Breast epithelium (tissue), 3 donors: Measurements from ENCODE around the gene CTNND2.

ENCODE experiments used
- POLR2A ChIP-seq: fragments of 450-650 bp; IDR thresholded peaks from one replicate; pipeline ENCODE4 v1.6.1; 2016; ENCODE audit warnings: antibody characterized with exemption, mild to moderate bottlenecking, moderate library complexity
- POLR2AphosphoS5 ChIP-seq, 3 donors: sonication (generic); formaldehyde crosslinking; IDR thresholded peaks; one replicate each; pipeline ENCODE4 v1.6.1; 2017; ENCODE audit warnings: antibody characterized with exemption in 3 of 3
- TF ChIP-seq, protein P1 (sequence below), 3 donors: fragments of 450-650 bp; IDR thresholded peaks; one replicate each; pipeline ENCODE4 v1.5.1; 2016 to 2017; ENCODE audit warnings: antibody characterized with exemption in 3 of 3, mild to moderate bottlenecking in 3 of 3, moderate library complexity in 3 of 3

- TF ChIP-seq POLR2A (no peak), POLR2AphosphoS5 (IDR thresholded peaks at IDR 0.05) (no peak)
- TF ChIP-seq, protein P1, sequence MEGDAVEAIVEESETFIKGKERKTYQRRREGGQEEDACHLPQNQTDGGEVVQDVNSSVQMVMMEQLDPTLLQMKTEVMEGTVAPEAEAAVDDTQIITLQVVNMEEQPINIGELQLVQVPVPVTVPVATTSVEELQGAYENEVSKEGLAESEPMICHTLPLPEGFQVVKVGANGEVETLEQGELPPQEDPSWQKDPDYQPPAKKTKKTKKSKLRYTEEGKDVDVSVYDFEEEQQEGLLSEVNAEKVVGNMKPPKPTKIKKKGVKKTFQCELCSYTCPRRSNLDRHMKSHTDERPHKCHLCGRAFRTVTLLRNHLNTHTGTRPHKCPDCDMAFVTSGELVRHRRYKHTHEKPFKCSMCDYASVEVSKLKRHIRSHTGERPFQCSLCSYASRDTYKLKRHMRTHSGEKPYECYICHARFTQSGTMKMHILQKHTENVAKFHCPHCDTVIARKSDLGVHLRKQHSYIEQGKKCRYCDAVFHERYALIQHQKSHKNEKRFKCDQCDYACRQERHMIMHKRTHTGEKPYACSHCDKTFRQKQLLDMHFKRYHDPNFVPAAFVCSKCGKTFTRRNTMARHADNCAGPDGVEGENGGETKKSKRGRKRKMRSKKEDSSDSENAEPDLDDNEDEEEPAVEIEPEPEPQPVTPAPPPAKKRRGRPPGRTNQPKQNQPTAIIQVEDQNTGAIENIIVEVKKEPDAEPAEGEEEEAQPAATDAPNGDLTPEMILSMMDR (IDR thresholded peaks at IDR 0.05): no peak
These were observed 960 bp upstream of the CTNND2 start for GRCh38 chr5:11905206-11905605.
